GM21786 (cell line): ENCODE measurements around the gene COPA.
"Not testable (repeated sequence)": the region's sequence is repeated elsewhere in the genome, so short reads cannot be mapped to it uniquely, and the experiment has no call there.

Experiments used
- ATAC-seq: cut with Tn5 transposase; IDR thresholded peaks from one replicate; pipeline ENCODE4 v1.9.1; 2021; ENCODE audit not compliant: unreplicated experiment

Gene COPA

GRCh38 chr1:160342953-160343869, at the start of gene COPA, which contains the start of gene NCSTN:
TSS of gene COPA (minus strand) at chr1:160343250. CDS start at chr1:160343170, 80 bp downstream.
TSS of gene NCSTN (plus strand) at chr1:160343383. CDS start at chr1:160343397, 14 bp downstream.
- ATAC-seq, result peak; percentile 94

GRCh38 chr1:160388406-160388805, 45.4 kb upstream of the COPA start:
- not testable (repeated sequence) for ATAC-seq

GRCh38 chr1:160384812-160385211, 41.8 kb upstream of the COPA start:
- not testable (repeated sequence) for ATAC-seq

- ATAC-seq, result no peak
Measured at GRCh38 chr1:160377585-160378206, 34.6 kb upstream of the COPA start.

GRCh38 chr1:160376525-160377131, 33.6 kb upstream of the COPA start:
- ATAC-seq, result no peak

- ATAC-seq, result no peak
Measured at GRCh38 chr1:160375788-160376524, 32.9 kb upstream of the COPA start.

- no peak for ATAC-seq
Measured at GRCh38 chr1:160374306-160375110, 31.5 kb upstream of the COPA start.

- ATAC-seq, result no peak
Measured at GRCh38 chr1:160373696-160374095, 30.6 kb upstream of the COPA start.

- ATAC-seq, result no peak
Measured at GRCh38 chr1:160371756-160372155, 28.7 kb upstream of the COPA start.

- no peak for ATAC-seq
Measured at GRCh38 chr1:160371346-160371631, 28.2 kb upstream of the COPA start.

- ATAC-seq, result no peak
Measured at GRCh38 chr1:160370561-160371345, 27.7 kb upstream of the COPA start.

- ATAC-seq, result no peak
Measured at GRCh38 chr1:160369087-160369486, 26.0 kb upstream of the COPA start.

- ATAC-seq, result no peak
Measured at GRCh38 chr1:160367934-160368923, 25.2 kb upstream of the COPA start.

GRCh38 chr1:160367516-160367900, 24.5 kb upstream of the COPA start:
- ATAC-seq, result no peak

GRCh38 chr1:160366731-160367515, 23.9 kb upstream of the COPA start, which contains the start of gene NHLH1:
TSS of gene NHLH1 (plus strand) at chr1:160367071. CDS start at chr1:160370732, 3,661 bp downstream.
- ATAC-seq, result no peak

GRCh38 chr1:160365325-160365724, 22.3 kb upstream of the COPA start:
- ATAC-seq, result no peak

- no peak for ATAC-seq
Measured at GRCh38 chr1:160363951-160364735, 21.1 kb upstream of the COPA start.
